HG03025 (cell line): ENCODE measurements around the gene FRG2B.
"Not testable (repeated sequence)": the region's sequence is repeated elsewhere in the genome, so short reads cannot be mapped to it uniquely, and the experiment has no call there.

Experiments used
- ATAC-seq: cut with Tn5 transposase; IDR thresholded peaks from one replicate; pipeline ENCODE4 v1.9.1; 2021; ENCODE audit warnings: mild to moderate bottlenecking, moderate library complexity; ENCODE audit not compliant: unreplicated experiment, low FRiP score

The FRG2B gene

DNA sequence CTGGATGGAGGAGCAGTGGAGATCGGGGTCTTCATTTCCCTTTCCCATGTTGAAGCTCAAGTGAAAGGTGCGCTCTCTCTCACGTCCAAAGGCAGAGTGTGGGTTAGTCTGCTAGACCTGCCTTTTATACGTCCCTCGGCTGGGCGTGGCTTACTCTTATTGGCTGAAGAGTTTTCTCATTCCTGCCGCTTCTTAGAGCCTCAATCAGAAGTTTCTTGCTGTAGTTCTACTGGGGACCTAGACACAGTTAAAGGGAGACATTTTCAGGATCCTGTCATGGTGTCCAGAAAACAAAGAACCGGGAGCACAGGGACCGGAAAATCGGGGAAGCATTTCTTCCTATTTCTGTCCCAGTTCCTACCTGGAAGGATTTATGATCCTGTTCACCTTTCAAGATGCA, at the start of gene FRG2B:
Gene FRG2B (minus strand): TSS at position 101 of the 400 bp plus-strand sequence. CDS start 53 bp downstream, at position 48.
- ATAC-seq = not testable (repeated sequence)

DNA sequence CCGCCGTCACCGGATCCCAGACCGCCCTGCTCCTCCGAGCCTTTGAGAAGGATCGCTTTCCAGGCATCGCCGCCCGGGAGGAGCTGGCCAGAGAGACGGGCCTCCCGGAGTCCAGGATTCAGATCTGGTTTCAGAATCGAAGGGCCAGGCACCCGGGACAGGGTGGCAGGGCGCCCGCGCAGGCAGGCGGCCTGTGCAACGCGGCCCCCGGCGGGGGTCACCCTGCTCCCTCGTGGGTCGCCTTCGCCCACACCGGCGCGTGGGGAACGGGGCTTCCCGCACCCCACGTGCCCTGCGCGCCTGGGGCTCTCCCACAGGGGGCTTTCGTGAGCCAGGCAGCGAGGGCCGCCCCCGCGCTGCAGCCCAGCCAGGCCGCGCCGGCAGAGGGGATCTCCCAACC, 40.9 kb upstream of the FRG2B start:
- ATAC-seq = not testable (repeated sequence)

DNA sequence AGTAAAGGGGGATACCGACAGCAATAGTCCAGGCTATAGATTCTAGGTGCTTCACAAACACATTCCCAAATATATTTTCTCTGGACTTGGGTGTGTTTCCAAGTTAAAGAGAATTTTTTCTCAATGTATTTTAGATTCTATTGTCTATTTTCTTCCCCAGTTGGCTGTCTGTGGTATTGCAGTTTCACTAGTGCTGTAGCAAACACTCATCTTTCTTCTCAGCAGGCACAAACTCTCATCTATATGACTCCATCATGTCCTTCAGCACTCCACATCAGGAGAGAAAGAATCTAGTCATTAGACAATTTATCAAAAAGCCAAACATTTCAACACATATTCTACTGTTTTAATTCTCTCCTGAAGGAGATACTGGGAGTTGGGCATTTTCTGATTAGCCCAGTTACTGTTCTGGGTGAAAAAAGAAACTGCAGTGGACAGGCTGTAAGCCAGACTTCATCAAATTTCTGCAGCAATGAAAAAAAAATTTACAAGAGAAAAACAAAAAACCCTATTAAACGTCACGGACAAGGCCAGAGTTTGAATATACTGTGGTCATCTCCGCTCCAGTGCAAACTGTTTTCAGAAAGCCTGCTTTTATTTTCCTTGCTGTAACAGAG, 37.1 kb upstream of the FRG2B start:
- not testable (repeated sequence) for ATAC-seq

DNA sequence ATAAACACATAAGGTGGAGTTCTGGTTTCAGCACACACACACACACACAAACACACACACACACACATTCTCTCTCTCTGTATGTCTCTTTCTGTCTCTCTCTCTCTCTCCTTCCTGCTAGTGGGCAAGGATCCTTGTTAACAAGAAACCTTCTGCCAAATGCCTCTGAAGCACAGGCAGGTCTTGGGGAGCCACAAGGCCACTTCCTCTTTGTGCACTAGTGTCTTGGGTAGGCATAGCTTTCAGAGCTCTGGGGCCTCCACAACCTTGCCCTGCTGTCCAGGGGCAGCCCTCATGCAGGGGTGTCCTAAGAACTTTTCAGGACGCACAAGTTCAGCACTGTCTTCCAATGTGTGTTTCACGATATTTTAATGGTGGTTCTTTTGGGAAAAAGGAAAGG, 34.5 kb upstream of the FRG2B start:
- not testable (repeated sequence) for ATAC-seq

DNA sequence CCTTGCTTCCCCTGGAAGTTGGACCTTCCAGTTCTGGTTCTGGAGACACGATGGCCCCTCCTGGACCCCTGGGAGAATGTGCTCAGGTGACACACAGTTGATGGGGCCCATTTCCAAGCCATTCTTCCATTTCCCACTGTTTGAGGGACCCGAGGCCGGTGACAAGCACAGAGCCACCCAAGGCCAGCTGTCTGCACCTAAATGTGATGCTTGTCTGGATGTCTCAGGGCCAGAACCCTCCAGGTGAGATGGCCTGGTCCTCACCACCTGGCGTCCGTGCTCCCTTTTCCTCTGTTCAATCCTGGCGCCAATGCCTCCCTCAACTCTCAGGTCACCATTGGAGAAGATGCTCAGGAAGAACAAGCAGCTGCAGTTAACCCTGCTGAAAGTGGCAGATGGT, 33.9 kb upstream of the FRG2B start:
- not testable (repeated sequence) for ATAC-seq

DNA sequence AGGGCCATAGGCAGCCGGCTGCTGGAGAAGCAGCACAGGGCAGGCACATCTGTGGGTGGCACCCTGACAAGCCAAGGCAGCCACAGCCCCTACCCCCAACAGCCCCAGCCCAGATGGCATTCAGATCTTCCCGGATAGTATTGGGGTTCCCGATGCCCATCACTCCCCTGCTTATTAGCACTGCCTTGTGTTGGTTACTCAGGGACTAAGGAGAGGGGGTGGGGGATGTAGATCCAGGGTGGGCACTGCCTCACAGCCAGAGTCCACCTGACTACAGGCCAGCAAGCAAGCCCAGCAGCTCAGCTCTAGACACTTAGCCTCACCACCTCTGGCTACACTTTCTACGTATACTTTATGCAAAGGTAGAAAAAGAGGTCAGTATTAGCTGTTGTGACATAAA, 30.7 kb upstream of the FRG2B start:
- not testable (repeated sequence) for ATAC-seq

DNA sequence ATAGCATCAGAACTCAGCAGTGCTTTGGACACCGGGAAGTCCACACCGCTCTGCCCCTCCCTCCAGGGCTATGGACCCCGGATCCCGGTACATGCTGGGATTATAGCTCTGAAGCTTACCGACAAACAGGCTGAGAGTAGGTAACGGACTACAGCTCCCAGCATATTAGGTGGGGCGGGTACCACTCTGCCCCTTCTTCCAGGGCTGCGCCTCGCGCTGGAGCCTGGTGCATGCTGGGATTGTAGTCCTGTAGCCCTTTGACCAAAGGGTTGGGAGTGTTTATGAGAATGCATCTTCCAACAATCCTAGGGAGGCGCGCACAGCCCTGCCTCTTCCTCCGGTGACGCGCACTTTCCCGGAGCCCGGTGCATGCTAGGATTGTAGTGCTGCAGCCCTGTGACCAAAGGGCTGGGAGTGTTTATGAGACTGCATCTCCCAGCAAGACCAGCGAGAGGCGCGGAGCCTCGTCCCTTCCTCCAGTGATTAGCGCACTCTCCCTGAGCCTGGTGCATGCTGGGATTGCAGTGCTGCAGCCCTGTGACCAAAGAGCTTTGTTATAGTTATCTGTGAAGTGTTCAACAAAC, 22.4 kb upstream of the FRG2B start:
- not testable (repeated sequence) for ATAC-seq

DNA sequence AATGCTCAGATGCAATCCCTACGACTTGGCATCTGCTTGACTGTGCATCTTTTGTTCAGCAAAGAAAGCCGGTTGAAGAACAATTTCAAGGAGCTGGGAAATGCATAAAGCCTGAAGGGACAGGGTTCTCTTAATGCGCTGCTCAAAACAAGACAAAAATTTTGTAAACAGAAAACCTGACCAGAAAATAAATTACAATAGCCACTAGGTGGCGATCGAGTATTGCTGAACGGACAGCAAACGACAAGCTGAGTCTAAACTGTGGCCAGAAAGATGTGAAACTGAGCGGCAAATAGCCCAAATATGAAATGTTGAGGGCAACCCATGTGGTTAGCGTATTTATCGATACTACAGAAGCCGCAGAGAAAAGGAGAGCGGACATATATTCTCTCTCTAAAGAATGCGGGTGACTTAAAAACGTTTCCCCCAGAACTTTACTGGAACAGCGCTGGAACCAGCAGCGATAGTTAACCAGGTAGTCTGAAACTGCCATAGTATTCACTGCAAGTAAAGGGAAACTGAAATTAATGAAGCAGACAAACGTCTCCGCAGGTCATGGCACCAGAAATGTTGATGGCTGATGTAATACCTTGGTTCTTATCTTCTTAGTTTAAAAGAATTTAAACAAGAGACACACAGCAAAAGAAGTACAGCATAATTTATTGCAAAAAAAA, 20.6 kb upstream of the FRG2B start:
- not testable (repeated sequence) for ATAC-seq

DNA sequence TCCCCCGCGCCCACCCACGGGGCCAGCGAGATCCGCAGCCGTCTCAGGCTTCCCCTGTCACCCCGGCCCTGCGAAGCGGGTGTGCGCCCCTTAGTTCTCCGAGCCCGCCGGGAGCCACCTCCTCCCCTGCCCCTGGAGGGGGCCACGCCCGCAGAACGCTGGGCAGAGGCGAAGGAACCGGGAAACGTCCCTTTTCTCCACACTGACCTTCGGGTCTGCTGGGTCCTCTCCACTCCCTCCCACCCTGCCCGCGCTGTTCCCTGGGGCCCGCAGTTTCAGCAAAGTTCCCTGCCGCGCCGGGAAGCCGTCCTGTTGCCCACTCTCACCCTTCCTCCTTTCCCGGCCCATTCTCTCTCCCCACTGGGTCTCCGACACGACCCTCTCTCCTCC, 11.2 kb upstream of the FRG2B start:
- not testable (repeated sequence) for ATAC-seq

DNA sequence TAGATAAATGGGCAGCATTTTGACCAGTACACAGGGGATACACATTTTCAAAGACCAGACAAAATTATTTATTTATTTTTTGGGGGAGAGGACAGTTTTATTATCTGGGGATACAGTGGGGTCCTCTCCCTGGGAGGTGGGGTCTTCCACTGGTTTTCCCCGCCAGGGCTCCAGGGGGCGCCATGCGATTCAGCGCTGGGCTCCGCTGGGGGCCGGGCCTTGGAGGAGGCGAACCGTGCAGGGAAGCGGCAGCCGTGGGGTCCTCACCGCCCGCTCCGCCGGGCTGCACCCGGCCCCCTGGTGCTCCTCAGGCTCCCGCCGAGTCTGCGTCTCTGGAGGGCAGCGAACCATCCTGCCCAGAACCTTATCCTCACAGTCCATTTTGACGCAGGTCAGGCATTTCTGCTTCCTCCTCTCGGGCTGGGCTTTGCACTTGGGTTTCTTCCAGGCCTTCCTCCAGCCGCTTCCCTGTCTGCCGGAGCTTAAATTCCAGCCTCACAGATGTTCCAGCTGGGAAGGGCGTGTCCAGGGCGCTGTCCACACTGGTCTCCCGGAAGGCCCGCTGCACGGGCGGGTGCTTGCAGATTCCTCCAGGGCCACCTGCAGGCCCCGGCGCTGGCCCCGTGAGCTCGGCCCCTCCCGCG, 10.7 kb upstream of the FRG2B start:
- ATAC-seq = not testable (repeated sequence)

DNA sequence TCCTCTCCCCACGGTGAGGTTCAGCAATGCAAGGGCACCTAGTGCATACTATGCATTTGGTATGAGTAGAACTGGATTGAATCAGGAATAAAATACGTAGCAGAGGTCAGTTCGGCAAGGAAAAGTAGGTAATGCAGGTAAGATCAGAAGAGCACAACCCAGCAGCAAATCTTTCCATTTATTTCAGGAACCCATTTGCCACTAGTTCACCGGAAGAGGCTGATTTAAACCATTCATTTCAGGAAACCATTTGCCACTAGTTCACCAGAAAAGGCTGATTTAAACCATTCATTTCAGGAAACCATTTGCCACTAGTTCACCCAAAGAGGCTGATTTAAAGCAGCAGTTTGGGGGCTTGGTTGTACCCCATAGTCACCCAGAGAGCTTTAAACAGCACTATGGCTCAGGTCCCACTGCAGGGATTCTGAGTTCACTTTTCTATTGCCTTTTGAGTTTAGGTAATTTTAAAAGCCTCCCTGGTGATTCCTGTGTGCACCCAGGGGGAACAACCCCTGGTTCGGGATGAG, 4.2 kb upstream of the FRG2B start:
- ATAC-seq = not testable (repeated sequence)

DNA sequence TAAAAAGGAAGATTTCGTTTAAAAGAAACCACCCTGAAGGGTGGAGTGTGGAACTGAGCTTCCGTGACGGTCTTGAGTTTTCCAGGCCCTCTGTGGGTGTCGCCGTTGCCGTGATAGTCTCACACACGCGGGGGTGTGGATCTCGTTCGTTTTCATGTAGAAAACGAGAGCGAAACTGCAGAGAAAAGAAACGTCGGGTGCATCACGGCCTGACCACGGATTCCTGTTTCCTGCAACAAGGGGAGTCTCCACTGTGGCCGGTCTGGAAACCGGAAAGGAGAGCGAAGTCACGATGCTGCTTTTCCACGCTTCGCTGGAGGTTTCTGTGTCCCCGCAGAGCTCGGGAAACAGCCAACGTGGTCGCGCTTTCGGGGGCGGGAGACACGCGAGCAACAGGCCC, 4.1 kb downstream of the FRG2B start:
- not testable (repeated sequence) for ATAC-seq

DNA sequence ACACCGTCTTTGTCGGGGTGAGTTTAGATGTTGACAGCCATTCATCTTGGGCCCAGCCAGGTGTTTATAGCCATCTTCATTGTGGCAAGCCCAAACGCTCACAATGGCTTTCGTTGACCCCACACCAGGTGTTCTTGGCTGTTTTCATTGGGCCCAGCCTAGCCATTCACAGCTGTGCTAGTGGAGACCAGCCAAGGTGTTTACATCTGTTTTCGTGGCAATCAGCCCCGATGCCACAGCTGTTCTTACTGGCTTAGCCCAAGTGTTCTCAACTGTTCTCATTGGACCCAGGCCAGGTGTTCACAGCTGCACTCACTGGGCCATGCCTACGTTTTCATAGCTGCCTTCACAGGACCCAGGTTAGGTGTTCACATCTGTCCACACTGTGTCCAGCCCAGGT, 7.7 kb downstream of the FRG2B start:
- no peak for ATAC-seq

DNA sequence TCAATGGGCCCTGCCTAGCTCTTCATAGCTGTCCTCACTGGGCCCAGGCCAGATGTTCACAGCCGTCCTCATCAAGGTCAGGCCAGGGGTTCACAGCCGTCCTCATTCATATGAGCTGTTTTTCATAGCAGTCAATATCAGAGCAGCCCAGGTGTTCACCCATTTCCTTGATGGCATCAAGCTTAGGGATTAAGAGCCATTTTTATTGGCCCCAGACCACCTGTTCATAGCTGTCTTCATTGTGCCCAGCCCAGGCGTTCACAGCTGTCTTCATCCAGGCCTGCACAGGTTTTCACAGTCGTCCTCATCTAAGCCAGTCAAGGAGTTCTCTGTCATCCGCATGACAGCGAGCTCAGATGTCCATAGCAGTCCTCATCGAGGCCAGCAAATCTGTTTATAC, 9.4 kb downstream of the FRG2B start:
- ATAC-seq = no peak

DNA sequence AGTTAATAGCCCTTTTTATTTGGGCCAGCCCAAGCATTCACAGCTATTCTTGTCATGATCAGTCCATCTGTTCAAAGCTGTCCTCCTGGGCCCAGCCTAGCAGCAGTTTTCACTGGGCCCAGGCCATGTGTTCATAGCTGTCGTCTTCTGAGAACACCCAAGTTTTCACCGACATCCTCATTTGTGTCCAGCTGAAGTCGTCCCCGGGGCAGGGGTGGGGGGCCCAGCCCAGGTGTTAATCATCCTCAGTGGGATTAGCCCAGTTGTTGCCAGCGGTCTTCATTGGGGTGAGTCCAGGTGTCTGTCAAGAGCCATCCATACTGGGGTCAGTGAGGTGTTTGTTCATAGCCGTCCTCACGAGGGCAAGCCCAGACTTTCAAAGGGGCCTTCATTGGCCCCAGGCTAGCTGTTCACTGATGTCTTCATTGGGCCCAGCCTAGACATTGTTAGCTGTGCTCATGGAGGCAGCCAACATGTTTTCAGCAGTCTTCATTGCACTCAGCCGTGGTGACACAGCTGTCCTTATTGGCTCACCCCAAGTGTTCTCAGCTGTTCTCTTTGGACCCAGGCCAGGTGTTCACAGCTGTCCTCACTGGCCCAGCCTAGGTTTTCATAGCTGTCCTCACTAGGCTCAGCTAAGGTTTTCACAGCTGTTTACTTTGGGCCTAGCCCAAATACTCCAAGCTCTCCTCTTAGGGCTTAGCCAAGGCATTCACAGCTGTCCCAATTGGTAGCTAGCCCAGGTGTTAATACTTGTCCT, 10.0 kb downstream of the FRG2B start:
- no peak for ATAC-seq

DNA sequence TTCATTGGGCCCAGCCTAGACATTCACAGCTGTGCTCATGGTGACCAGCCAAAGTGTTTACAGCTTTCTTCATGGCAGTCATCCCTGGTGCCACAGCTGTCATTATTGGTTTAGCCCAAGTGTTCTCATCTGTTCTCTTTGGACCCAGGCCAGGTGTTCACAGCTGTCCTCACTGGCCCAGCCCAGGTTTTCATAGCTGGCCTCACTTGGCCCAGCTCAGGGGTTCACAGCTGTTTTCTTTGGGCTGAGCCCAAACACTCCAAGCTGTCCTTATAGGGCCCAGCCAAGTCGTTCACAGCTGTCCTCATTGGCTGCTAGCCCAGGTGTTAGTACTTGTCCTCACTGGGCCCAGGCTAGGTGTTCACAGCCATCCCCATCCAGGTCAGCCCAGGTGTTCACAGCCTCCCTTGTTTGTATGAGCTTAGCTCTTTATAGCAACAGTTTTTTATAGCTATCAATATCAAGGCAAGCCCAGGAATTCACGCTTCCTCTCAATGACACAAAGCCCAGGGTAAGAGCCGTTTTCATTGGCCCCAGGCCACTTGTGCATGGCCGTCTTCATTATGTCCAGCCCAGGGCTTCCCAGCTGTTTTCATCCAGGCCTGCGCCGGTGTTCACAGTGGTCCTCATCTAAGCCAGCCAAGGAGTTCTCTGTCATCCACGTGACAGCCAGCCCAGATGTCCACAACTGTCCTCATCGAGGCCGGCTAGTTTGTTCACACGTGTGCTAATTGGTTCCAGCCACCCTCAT, 11.6 kb downstream of the FRG2B start:
- no peak for ATAC-seq

DNA sequence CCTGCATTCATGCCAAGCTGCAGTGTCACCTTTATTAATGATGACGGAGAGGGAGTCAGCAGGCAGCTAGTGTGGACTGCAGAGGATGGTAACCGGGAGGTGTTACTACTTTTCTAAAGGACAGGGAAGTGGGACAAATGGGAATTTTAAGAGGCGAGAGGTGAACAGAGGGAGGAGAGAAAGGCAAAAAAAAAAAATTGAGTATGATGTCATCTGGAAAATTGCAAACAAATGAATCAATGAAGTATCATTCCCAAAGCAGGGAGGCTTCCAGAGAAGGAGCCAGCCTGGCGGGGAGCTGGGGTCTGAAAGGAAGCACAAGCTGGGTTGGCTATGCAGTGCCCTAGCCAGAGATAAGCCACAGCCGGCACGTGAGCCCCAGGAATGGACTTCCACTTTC, 12.9 kb downstream of the FRG2B start:
- no peak for ATAC-seq

DNA sequence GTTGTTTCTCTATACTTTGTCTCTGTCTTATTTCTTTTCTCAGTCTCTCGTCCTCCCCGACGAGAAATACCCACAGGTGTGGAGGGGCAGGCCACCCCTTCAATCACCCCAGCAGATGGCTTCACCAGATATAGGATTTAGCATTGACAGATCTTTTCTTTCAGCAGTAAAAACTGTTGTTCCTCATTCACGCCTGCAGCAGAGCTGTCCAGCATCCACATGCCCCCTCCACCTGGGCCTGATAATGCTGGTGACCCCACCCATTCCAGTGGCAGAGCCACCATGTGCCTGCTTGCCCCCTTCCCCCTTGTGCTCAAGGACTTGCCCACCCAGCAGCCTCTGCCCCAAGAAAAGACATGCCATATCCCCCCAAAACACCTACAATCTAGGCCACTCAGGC, 15.5 kb downstream of the FRG2B start:
- ATAC-seq = no peak

DNA sequence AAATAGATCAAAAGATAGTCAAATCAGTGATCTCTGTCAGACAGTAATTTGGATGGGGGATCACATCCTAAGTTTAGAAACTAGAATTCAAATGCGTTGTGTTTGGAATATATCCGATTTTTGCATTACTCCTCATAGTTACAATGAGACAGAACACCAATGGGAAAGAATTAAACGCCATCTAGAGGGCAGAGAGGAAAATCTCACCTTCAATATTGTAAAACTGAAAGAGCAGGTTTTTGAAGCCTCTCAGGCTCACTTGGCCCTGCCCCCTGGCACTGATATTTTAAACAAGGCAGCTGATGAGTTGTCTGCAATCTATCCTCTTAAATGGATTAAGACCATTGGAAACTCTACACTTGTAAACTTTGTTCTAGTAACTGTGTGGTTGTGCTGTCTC, 17.7 kb downstream of the FRG2B start:
- no peak for ATAC-seq

DNA sequence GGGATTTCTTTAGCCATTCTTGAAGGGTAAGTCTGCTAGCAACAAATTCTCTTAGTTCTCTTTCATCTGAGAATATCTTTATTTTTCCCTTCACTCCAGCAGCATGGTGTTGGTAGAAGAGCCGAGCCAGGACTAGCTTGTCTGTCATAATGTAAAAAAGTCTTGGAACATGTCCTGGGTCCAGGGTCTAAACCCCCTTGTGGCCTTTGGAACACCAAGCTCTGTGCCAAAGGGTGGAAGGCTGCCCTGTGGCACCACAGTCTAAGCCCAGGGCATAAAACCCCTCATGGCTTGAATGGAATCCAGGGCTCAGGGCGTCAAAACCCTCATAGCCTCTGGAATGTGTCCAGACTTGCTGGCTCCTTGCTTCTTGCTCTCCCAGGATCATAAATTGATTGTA, 23.2 kb downstream of the FRG2B start:
- not testable (repeated sequence) for ATAC-seq
